Smooth muscle cell (in vitro differentiated cells): ENCODE measurements around the gene KCNQ5. TPM values are rescaled to one million over a fixed set of nuclear protein-coding genes. Genes with fewer than 3 reads are reported as not detected.

Source experiments
- DNase-seq: peaks from one replicate; lab custom pipeline; 2025; ENCODE audit not compliant: unreplicated experiment; lab: John Stamatoyannopoulos, UW
- H2AFZ ChIP-seq: fragments of 200-600 bp; sonication (generic); 2 replicates; pipeline ENCODE4 v1.6.0; 2016; ENCODE audit warnings: antibody characterized with exemption, low read depth, mild to moderate bottlenecking
- H3F3A ChIP-seq: fragments of 200-600 bp; sonication (generic); 2 replicates; pipeline ENCODE4 v1.6.0; 2017; ENCODE audit warnings: antibody characterized with exemption, low read depth
- H3K27ac ChIP-seq: fragments of 200-600 bp; sonication (generic); 2 replicates; pipeline ENCODE4 v1.5.1; 2016; ENCODE audit warnings: low read depth, mild to moderate bottlenecking
- H3K27me3 ChIP-seq: fragments of 200-600 bp; sonication (generic); 2 replicates; pipeline ENCODE4 v1.6.1; 2016; ENCODE audit warnings: low read depth, mild to moderate bottlenecking
- H3K36me3 ChIP-seq: fragments of 200-600 bp; sonication (generic); 2 replicates; pipeline ENCODE4 v1.5.1; 2016; ENCODE audit warnings: low read depth
- H3K4me1 ChIP-seq: fragments of 200-600 bp; sonication (generic); 2 replicates; pipeline ENCODE4 v1.5.1; 2016; ENCODE audit warnings: low read depth
- H3K4me2 ChIP-seq: fragments of 200-600 bp; sonication (generic); 2 replicates; pipeline ENCODE4 v1.6.0; 2016; ENCODE audit warnings: mild to moderate bottlenecking
- H3K4me3 ChIP-seq: fragments of 200-600 bp; sonication (generic); 2 replicates; pipeline ENCODE4 v1.5.1; 2016; ENCODE audit warnings: mild to moderate bottlenecking
- H3K79me2 ChIP-seq: fragments of 200-600 bp; sonication (generic); 2 replicates; pipeline ENCODE4 v1.6.0; 2016; ENCODE audit warnings: low read depth, mild to moderate bottlenecking
- H3K9ac ChIP-seq: fragments of 200-600 bp; sonication (generic); 2 replicates; pipeline ENCODE4 v1.6.0; 2016; ENCODE audit warnings: low read depth
- H3K9me3 ChIP-seq: fragments of 200-600 bp; sonication (generic); replicated peaks from 2 replicates; pipeline ENCODE4 v1.5.1; 2016; ENCODE audit warnings: low read depth
- H4K20me1 ChIP-seq: fragments of 200-600 bp; sonication (generic); 2 replicates; pipeline ENCODE4 v1.6.0; 2016; ENCODE audit warnings: low read depth
- WGBS: methylation state at CpG from one replicate; pipeline ENCODE4 v1.1.7; 2016; ENCODE audit warnings: low lambda C conversion rate; 5-methylcytosine and 5-hydroxymethylcytosine counted together
- polyA plus RNA-seq: library from polyadenylated mRNA; unstranded; fragments of >200 nt; fragmentation: Nextera tagmentation; extraction: Ambion mirVana; gene quantifications from 2 replicates; pipeline ENCODE4 v1.2.1, GENCODE V29; 2016
- total RNA-seq: library from RNA; depleted of rRNA; stranded (reverse); fragments of >200 nt; gene quantifications from 2 replicates; pipeline ENCODE4 v1.2.3, GENCODE V29; 2014
- TF ChIP-seq, protein P1 (sequence below): fragments of 200-600 bp; sonication (generic); IDR thresholded peaks from 2 replicates; pipeline ENCODE4 v1.5.1; 2017; ENCODE audit warnings: borderline replicate concordance, mild to moderate bottlenecking, antibody characterized with exemption; ENCODE audit not compliant: insufficient read depth, poor library complexity, severe bottlenecking

KCNQ5 gene
- total and polyA plus RNA-seq, 2 experiments from 2014 or later, result 1.2 to 2.0 TPM

DNA sequence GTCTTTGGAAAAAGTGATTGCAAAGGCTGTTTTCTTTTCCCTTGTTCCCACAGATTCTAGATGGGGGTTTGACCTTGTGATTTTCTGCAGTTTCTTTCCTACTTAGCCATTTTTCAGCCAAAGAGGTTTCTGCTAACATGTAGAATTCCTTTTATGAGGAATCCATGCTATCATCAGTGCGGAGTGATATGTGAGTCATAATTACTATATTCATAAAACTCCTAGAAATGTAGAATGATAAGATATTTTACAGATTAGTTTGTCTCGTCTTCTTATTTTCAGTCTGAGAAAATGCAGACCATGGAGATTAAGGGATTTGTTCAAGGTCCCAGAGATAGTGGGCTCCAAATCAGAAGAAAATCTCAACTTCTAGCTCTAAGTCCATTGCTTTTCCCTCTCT, 98.6 kb downstream of the KCNQ5 start:
- Histone ChIP-seq H3K4me2 (peak overlapping the region; percentile 66), H2AFZ (peak overlapping the region; percentile 22), H3K4me1 (no peaks in the 10 kb centered on the region), H3K36me3 (no peaks in the 10 kb centered on the region), H3K9me3 (no peaks in the 10 kb centered on the region), H3K9ac (no peak overlapping the region), H3K79me2 (no peaks in the 10 kb centered on the region), H3F3A (no peaks in the 10 kb centered on the region), H3K27me3 (no peaks in the 10 kb centered on the region), H3K27ac (peak overlapping the region; percentile 42), H4K20me1 (no peaks in the 10 kb centered on the region), H3K4me3 (no peak overlapping the region)
- DNase-seq, result no peak
- WGBS, result 15% methylated on average over 2 of the region's 2 CpGs
- TF ChIP-seq, protein P1, sequence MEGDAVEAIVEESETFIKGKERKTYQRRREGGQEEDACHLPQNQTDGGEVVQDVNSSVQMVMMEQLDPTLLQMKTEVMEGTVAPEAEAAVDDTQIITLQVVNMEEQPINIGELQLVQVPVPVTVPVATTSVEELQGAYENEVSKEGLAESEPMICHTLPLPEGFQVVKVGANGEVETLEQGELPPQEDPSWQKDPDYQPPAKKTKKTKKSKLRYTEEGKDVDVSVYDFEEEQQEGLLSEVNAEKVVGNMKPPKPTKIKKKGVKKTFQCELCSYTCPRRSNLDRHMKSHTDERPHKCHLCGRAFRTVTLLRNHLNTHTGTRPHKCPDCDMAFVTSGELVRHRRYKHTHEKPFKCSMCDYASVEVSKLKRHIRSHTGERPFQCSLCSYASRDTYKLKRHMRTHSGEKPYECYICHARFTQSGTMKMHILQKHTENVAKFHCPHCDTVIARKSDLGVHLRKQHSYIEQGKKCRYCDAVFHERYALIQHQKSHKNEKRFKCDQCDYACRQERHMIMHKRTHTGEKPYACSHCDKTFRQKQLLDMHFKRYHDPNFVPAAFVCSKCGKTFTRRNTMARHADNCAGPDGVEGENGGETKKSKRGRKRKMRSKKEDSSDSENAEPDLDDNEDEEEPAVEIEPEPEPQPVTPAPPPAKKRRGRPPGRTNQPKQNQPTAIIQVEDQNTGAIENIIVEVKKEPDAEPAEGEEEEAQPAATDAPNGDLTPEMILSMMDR, result no peak

DNA sequence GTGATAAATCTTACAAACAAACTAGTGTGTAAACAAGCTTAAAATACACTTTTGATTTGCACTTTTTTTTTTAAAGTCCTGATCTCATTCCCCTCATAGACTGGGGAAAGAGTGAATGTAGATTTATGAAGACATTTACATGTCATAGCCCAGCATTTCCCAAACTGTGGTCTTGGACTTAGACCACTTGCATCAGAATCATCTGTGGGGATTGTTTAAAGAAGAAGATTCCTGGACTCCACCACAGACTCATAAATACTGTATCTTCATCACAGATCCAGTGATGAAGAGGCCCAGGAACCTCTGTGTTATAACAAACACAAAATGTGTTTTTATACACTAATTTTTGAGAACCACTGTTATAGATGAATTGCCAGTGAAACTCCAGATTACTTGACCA, 99.5 kb downstream of the KCNQ5 start:
- TF ChIP-seq, protein P1, result no peak
- no peak overlapping the region for H3K4me3 ChIP-seq
- no peaks in the 10 kb centered on the region for H3F3A ChIP-seq
- no peaks in the 10 kb centered on the region for H3K79me2 ChIP-seq
- no peak overlapping the region for H2AFZ ChIP-seq
- no peak for DNase-seq
- H3K9me3 ChIP-seq, result no peaks in the 10 kb centered on the region
- no peak overlapping the region for H3K9ac ChIP-seq
- H3K27me3 ChIP-seq, result no peaks in the 10 kb centered on the region
- H3K36me3 ChIP-seq, result no peaks in the 10 kb centered on the region
- H3K27ac ChIP-seq, result no peak overlapping the region
- no peaks in the 10 kb centered on the region for H4K20me1 ChIP-seq
- H3K4me1 ChIP-seq, result no peaks in the 10 kb centered on the region
- H3K4me2 ChIP-seq, result peak overlapping the region; percentile 66

DNA sequence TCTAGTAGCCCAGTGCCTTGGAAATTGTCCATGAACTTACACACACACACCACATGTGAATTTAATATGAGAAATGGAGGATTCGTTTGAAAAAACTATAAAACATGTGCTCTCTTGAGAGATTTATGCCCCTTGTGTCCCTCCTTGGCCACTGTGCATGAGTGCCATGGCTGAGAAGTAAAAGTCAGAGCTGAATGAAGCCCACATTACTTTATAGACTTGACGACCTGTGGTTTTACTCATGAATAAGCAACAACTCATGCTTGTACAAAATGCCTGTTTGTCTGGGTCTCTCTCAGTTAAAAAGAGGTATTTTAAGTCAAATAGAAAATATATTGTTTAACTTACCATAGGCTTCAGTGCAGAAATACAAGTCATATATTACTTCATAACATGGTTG, 102.7 kb downstream of the KCNQ5 start:
- no peaks in the 10 kb centered on the region for H3K9me3 ChIP-seq
- TF ChIP-seq, protein P1, result no peak
- H2AFZ ChIP-seq, result peak overlapping the region; percentile 60
- 45% methylated on average over 2 of the region's 2 CpGs for WGBS
- no peak for DNase-seq
- H3F3A ChIP-seq, result no peaks in the 10 kb centered on the region
- no peaks in the 10 kb centered on the region for H3K27me3 ChIP-seq
- no peaks in the 10 kb centered on the region for H4K20me1 ChIP-seq
- H3K4me3 ChIP-seq, result no peak overlapping the region
- no peak overlapping the region for H3K9ac ChIP-seq
- no peaks in the 10 kb centered on the region for H3K4me1 ChIP-seq
- H3K79me2 ChIP-seq, result no peaks in the 10 kb centered on the region
- H3K36me3 ChIP-seq, result no peaks in the 10 kb centered on the region
- H3K27ac ChIP-seq, result no peak overlapping the region
- H3K4me2 ChIP-seq, result no peak overlapping the region

DNA sequence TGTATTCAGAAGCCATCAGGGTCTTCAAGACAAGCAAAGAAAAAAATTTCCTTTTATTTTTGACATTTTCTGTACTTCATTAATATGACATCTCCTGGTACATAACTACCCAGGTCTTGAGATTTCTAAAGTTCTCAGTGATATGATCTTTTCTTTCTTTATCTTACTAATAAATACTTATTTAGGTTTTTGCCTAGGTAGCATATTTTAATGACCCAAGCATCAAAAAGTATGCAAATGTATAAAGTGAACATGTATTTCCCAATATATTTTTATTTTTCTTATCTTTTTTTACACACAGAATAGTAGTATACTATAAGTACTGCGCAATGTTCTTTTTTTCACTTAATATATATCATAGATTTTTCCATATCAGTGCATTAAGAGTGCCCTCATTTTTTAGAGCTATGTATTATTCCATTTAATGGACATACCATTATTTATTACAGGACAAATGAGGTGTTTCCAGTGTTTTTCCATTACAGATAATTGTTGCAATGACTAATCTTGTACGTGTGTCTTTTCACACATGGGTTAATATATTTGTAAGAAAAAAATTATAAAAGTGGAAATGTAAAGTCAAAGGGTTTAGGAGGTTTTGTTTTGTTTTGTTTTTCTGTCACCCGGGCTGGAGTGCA, 107.0 kb downstream of the KCNQ5 start:
- no peak overlapping the region for H3K4me2 ChIP-seq
- H3K9me3 ChIP-seq, result no peaks in the 10 kb centered on the region
- no peak overlapping the region for H3K4me3 ChIP-seq
- no peaks in the 10 kb centered on the region for H3K4me1 ChIP-seq
- TF ChIP-seq, protein P1, result no peak
- H3F3A ChIP-seq, result no peaks in the 10 kb centered on the region
- no peak overlapping the region for H3K9ac ChIP-seq
- 98% methylated on average over 3 of the region's 3 CpGs for WGBS
- no peaks in the 10 kb centered on the region for H3K79me2 ChIP-seq
- DNase-seq, result no peak
- H4K20me1 ChIP-seq, result no peaks in the 10 kb centered on the region
- H3K27ac ChIP-seq, result no peak overlapping the region
- no peak overlapping the region for H2AFZ ChIP-seq
- no peaks in the 10 kb centered on the region for H3K36me3 ChIP-seq
- H3K27me3 ChIP-seq, result no peaks in the 10 kb centered on the region
